Effector memory CD4-positive, alpha-beta T cell (primary cell): Measurements from ENCODE around the gene PRKAR2B.

Source experiments
- DNase-seq, 3 donors: peaks; one replicate each; pipeline ENCODE4 v3.0.0-alpha.2; 2020
- H3K27ac ChIP-seq: 2 replicates; pipeline ENCODE4 v1.7.0; 2013; ENCODE audit warnings: mild to moderate bottlenecking, low read length, moderate library complexity; ENCODE audit not compliant: insufficient read depth, poor library complexity, severe bottlenecking
- H3K27me3 ChIP-seq: replicated peaks from 2 replicates; pipeline ENCODE4 v1.7.0; 2013; ENCODE audit warnings: mild to moderate bottlenecking, low read length; ENCODE audit not compliant: insufficient read depth, control insufficient read depth, poor library complexity, severe bottlenecking
- H3K36me3 ChIP-seq: 2 replicates; pipeline ENCODE4 v1.7.0; 2013; ENCODE audit warnings: mild to moderate bottlenecking, low read length, moderate library complexity; ENCODE audit not compliant: control insufficient read depth, insufficient read depth
- H3K4me1 ChIP-seq: 2 replicates; pipeline ENCODE4 v1.7.0; 2013; ENCODE audit warnings: low read length, mild to moderate bottlenecking; ENCODE audit not compliant: control insufficient read depth, insufficient read depth, poor library complexity, severe bottlenecking
- H3K4me3 ChIP-seq: 2 replicates; pipeline ENCODE4 v1.7.0; 2013; ENCODE audit warnings: low read length, low read depth, mild to moderate bottlenecking; ENCODE audit not compliant: insufficient read depth, poor library complexity, severe bottlenecking
- H3K9me3 ChIP-seq: 2 replicates; pipeline ENCODE4 v1.7.0; 2013; ENCODE audit warnings: mild to moderate bottlenecking, low read length, moderate library complexity; ENCODE audit not compliant: control insufficient read depth
- total RNA-seq, 3 donors: gene quantifications; one replicate each; lab custom pipeline; 2026; lab: John Stamatoyannopoulos, UW

PRKAR2B gene
- total RNA-seq, result 0.77 to 1.4 (median 0.86) reads per million in 3 donors

GRCh38 chr7:107044347-107045194, at the start of gene PRKAR2B:
Gene PRKAR2B (plus strand): TSS chr7:107044705. CDS start chr7:107044908, 203 bp downstream.
- H3K4me3 ChIP-seq, result peak within 1 kb of the TSS; percentile 66
- H3K4me1 ChIP-seq, result peaks cover 9% of the 10 kb centered on the region
- DNase-seq, result peak; percentile 64 to 68 (median 65)
- no peak within 1 kb of the TSS for H3K27ac ChIP-seq
- no peaks in the 10 kb centered on the region for H3K27me3 ChIP-seq
- no peaks in the 10 kb centered on the region for H3K9me3 ChIP-seq
- H3K36me3 ChIP-seq, result no peaks in the 10 kb centered on the region

- Histone ChIP-seq H3K27me3 (peaks cover 3% of the 10 kb centered on the region), H3K4me1 (no peaks in the 10 kb centered on the region), H3K9me3 (no peaks in the 10 kb centered on the region), H3K36me3 (no peaks in the 10 kb centered on the region), H3K4me3 (no peak overlapping the region), H3K27ac (no peak overlapping the region)
- DNase-seq, result no peak
Observed at GRCh38 chr7:106994833-106995232, 49.7 kb upstream of the PRKAR2B start.

- no peak overlapping the region for H3K27ac ChIP-seq
- peaks cover 3% of the 10 kb centered on the region for H3K27me3 ChIP-seq
- H3K4me1 ChIP-seq, result no peaks in the 10 kb centered on the region
- no peaks in the 10 kb centered on the region for H3K36me3 ChIP-seq
- H3K9me3 ChIP-seq, result no peaks in the 10 kb centered on the region
- no peak overlapping the region for H3K4me3 ChIP-seq
- no peak for DNase-seq
Observed at GRCh38 chr7:106997487-106998271, 46.8 kb upstream of the PRKAR2B start.

DNA sequence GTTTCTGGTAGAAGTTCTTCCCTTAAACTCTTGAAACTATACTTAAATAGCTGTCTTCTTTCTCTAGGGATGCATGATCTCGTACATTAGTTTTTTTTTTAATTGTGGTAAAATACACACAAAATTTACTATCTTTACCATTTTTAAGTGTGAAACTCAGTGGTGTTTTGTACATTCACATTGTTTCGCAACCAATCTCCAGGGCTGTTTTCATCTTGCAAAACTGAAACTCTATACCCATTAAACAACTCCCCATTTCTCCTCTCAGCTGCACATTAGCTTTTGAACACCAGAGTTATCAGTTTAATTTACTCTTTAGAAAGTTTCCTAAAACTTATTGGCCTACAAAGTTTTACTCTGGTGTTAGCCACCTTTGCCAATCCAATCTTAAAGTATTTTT, 45.5 kb upstream of the PRKAR2B start:
- Histone ChIP-seq H3K4me1 (no peaks in the 10 kb centered on the region), H3K4me3 (no peak overlapping the region), H3K36me3 (no peaks in the 10 kb centered on the region), H3K27ac (no peak overlapping the region), H3K9me3 (no peaks in the 10 kb centered on the region), H3K27me3 (peaks cover 3% of the 10 kb centered on the region)
- no peak for DNase-seq

DNA sequence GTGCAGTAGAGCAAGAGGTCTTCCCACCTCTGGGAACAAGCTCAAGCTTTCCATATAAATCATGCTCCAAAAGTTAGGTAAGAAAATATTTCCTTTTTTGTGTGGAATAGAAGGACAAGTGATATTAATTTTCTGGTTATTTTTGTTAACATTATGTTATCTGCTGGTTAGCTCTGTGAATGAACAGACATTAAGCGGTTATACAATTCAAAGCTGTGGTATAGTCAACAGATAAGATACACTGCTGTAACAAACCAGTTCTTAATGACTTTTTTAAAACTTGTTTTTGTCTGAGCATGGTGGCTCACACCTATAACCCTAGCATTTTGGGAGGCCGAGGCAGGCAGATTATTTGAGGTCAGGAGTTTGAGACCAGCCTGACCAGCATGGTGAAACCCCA, 43.0 kb upstream of the PRKAR2B start:
- Histone ChIP-seq H3K9me3 (no peaks in the 10 kb centered on the region), H3K36me3 (no peaks in the 10 kb centered on the region), H3K4me3 (no peak overlapping the region), H3K4me1 (no peaks in the 10 kb centered on the region), H3K27ac (no peak overlapping the region), H3K27me3 (no peaks in the 10 kb centered on the region)
- DNase-seq, result no peak

DNA sequence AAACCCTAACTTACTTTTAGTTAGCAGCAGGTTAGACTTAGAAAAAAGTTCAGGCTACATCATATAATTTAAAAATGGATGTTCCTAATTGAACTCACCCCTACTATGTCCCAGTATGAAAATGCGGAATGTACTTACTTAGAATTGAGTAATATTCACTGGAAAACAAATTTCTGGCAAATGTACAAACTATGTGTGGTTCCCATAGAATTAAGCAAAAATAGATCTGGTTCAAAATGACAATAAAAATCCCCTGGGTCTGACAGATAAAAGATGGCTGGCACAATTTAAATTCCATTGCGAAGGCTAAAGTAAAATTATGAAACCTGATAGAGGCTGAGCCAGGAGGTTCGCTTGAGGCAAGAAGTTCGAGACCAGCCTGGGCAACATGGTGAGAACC, 42.4 kb upstream of the PRKAR2B start:
- no peak overlapping the region for H3K27ac ChIP-seq
- H3K27me3 ChIP-seq, result no peaks in the 10 kb centered on the region
- H3K36me3 ChIP-seq, result no peaks in the 10 kb centered on the region
- no peaks in the 10 kb centered on the region for H3K4me1 ChIP-seq
- DNase-seq, result no peak
- no peaks in the 10 kb centered on the region for H3K9me3 ChIP-seq
- H3K4me3 ChIP-seq, result no peak overlapping the region

- Histone ChIP-seq H3K4me3 (no peak overlapping the region), H3K27me3 (no peaks in the 10 kb centered on the region), H3K27ac (no peak overlapping the region), H3K9me3 (no peaks in the 10 kb centered on the region), H3K4me1 (no peaks in the 10 kb centered on the region), H3K36me3 (no peaks in the 10 kb centered on the region)
- DNase-seq, result no peak
Observed at GRCh38 chr7:107002529-107002998, 41.9 kb upstream of the PRKAR2B start.

- H3K27ac ChIP-seq, result no peak overlapping the region
- no peak overlapping the region for H3K4me3 ChIP-seq
- H3K9me3 ChIP-seq, result no peaks in the 10 kb centered on the region
- no peaks in the 10 kb centered on the region for H3K4me1 ChIP-seq
- no peaks in the 10 kb centered on the region for H3K36me3 ChIP-seq
- DNase-seq, result no peak
- no peaks in the 10 kb centered on the region for H3K27me3 ChIP-seq
Observed at GRCh38 chr7:107007007-107007891, 37.3 kb upstream of the PRKAR2B start.

DNA sequence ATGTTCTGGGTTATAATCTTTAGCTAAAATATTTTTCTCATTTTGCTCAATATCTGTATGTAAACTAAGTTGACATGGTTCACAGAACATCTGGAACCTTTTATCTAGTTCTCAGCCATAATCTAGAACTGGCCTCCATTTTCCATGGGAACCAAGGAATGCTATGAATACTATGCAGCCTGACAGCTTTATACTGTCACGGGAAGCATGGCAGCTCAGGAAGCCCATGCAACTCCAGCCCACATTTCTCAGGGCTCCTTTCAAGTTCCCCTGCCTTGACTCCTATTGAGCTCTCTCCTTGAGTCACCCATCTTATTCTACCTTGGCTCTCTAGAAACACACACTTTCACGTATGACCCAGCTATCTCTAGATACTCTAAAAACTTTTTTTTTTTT, 36.6 kb upstream of the PRKAR2B start:
- no peak for DNase-seq
- no peak overlapping the region for H3K4me3 ChIP-seq
- no peak overlapping the region for H3K27ac ChIP-seq
- H3K9me3 ChIP-seq, result no peaks in the 10 kb centered on the region
- no peaks in the 10 kb centered on the region for H3K36me3 ChIP-seq
- H3K4me1 ChIP-seq, result no peaks in the 10 kb centered on the region
- no peaks in the 10 kb centered on the region for H3K27me3 ChIP-seq
